ENCODE data around the gene ESRRA. TPM values are rescaled to one million over a fixed set of nuclear protein-coding genes. Genes with fewer than 3 reads are reported as not detected.

The ESRRA gene
- total RNA-seq (2014; rRNA removed; shearing (Covaris generic)) (38.6 and 41.9 TPM in 2 replicates), polyA plus RNA-seq (2016; fragmentation: Nextera tagmentation; extraction: Ambion mirVana) (17.2 and 18.1 TPM in 2 replicates)

DNA sequence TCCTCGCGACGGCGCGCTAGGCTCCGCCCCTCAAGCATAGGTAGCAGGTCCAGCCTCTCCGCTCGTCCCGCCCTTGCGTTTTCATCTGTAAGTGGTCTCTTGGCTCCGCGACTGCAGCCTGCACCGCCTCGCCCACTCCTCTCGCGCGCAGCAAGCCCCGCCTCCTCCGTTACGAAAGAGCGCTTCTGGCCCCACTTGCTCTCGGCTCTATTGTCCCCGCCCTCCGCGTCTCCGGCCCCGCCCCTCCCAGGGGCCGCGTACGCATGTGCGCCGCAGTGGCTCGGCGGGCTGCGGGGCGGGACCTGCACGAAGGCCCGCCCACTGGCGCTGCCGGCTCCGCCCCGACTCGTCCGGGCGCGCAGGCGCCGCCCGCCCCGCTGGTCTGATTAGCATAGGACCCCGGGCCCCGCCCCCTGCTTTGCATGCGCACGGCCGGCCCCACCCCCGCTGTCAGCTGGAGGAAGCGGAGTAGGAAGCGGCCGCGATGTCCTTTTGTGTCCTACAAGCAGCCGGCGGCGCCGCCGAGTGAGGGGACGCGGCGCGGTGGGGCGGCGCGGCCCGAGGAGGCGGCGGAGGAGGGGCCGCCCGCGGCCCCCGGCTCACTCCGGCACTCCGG, at the start of gene ESRRA:
ESRRA (plus strand) TSS at position 450 of the 616 bp plus-strand sequence. CDS start 1,656 bp downstream, outside the sequence.
- peak within 1 kb of the TSS; percentile 87 for H3K4me3 ChIP-seq
- H3K9ac ChIP-seq, result peak within 1 kb of the TSS; percentile 79
- H3K9me2 ChIP-seq (ENCODE audit: insufficient read depth), result no peaks in the 10 kb centered on the region
- TF ChIP-seq EZH2phosphoT487 (IDR thresholded peaks at IDR 0.05; ENCODE audit: insufficient read depth, low read depth) (no peak), EZH2 (IDR thresholded peaks at IDR 0.05; ENCODE audit: insufficient read depth, poor library complexity, severe bottlenecking) (no peak)
- H3K9me3 ChIP-seq (ENCODE audit: low read depth), result no peaks in the 10 kb centered on the region
- no peaks in the 10 kb centered on the region for H3K27me3 ChIP-seq (replicated peaks; ENCODE audit: insufficient read depth)
- 0 out of 2 replicates have a peak, but pooled peaks cover 11% of the 10 kb centered on the region for H3F3A ChIP-seq (ENCODE audit: insufficient read depth)
- in situ Hi-C loops (cut with MboI), result no loop called here
- peak within 1 kb of the TSS; percentile 78 for H2AFZ ChIP-seq
- peaks cover 10% of the 10 kb centered on the region for H3K4me1 ChIP-seq (ENCODE audit: insufficient read depth)
- H3K79me2 ChIP-seq (ENCODE audit: insufficient read depth), result peaks cover 22% of the 10 kb centered on the region; the same call in 1 of the 2 replicates
- peak; percentile 100 for DNase-seq
- H3K4me2 ChIP-seq (ENCODE audit: unreplicated experiment), result peak within 1 kb of the TSS; percentile 88
- H4K20me1 ChIP-seq (ENCODE audit: insufficient read depth), result no peaks in the 10 kb centered on the region
- WGBS, 2 experiments (ENCODE audit: low coverage in 1 of 2, low lambda C conversion rate in 2 of 2, missing lambda C conversion rate in 2 of 2), result 2 to 4% methylated on average over 32 to 51 of the region's 81 CpGs
- H3K36me3 ChIP-seq (ENCODE audit: low read depth), result no peaks in the 10 kb centered on the region
- H3K27ac ChIP-seq, result peak within 1 kb of the TSS; percentile 81

DNA sequence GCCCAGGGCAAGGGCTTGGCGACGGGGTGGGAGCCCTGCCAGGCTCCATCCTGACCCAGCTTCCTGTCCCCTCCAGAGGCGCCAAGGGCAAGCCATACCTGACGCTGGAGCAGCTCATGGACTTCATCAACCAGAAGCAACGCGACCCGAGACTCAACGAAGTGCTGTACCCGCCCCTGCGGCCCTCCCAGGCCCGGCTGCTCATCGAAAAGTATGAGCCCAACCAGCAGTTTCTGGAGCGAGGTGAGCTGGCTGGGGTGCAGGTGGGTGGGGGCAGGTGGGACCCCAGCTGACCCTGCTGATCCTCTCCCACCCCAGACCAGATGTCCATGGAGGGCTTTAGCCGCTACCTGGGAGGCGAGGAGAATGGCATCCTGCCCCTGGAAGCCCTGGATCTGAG, 49.0 kb upstream of the ESRRA start:
- Histone ChIP-seq H4K20me1 (ENCODE audit: insufficient read depth) (no peaks in the 10 kb centered on the region), H2AFZ (no peak overlapping the region), H3K9me3 (ENCODE audit: low read depth) (no peaks in the 10 kb centered on the region), H3K9me2 (ENCODE audit: insufficient read depth) (no peaks in the 10 kb centered on the region), H3K27me3 (replicated peaks; ENCODE audit: insufficient read depth) (no peaks in the 10 kb centered on the region), H3K4me2 (ENCODE audit: unreplicated experiment) (no peak overlapping the region), H3K4me1 (ENCODE audit: insufficient read depth) (peaks cover 11% of the 10 kb centered on the region; the same call in 1 of the 2 replicates), H3K9ac (no peak overlapping the region), H3K79me2 (ENCODE audit: insufficient read depth) (peaks cover 29% of the 10 kb centered on the region), H3F3A (ENCODE audit: insufficient read depth) (no peaks in the 10 kb centered on the region), H3K4me3 (no peak overlapping the region), H3K27ac (no peak overlapping the region), H3K36me3 (ENCODE audit: low read depth) (no peaks in the 10 kb centered on the region; the same call in 1 of the 2 replicates)
- no peak for DNase-seq
- TF ChIP-seq EZH2phosphoT487 (IDR thresholded peaks at IDR 0.05; ENCODE audit: insufficient read depth, low read depth) (no peak), EZH2 (IDR thresholded peaks at IDR 0.05; ENCODE audit: insufficient read depth, poor library complexity, severe bottlenecking) (no peak)
- in situ Hi-C loops (cut with MboI), result no loop called here
- 93 to 97% methylated on average over 11 to 15 of the region's 15 CpGs for WGBS, 2 experiments (ENCODE audit: low coverage in 1 of 2, low lambda C conversion rate in 2 of 2, missing lambda C conversion rate in 2 of 2)

- Histone ChIP-seq H3K9me3 (ENCODE audit: low read depth) (no peaks in the 10 kb centered on the region), H4K20me1 (ENCODE audit: insufficient read depth) (no peaks in the 10 kb centered on the region), H3K9me2 (ENCODE audit: insufficient read depth) (no peaks in the 10 kb centered on the region), H3K36me3 (ENCODE audit: low read depth) (peaks cover 7% of the 10 kb centered on the region; the same call in 1 of the 2 replicates), H2AFZ (no peak overlapping the region), H3K79me2 (ENCODE audit: insufficient read depth) (peaks cover 10% of the 10 kb centered on the region), H3K4me1 (ENCODE audit: insufficient read depth) (0 out of 2 replicates have a peak, but pooled peaks cover 3% of the 10 kb centered on the region), H3K4me2 (ENCODE audit: unreplicated experiment) (no peak overlapping the region), H3K27ac (no peak overlapping the region), H3K9ac (no peak overlapping the region), H3F3A (ENCODE audit: insufficient read depth) (no peaks in the 10 kb centered on the region), H3K27me3 (replicated peaks; ENCODE audit: insufficient read depth) (no peaks in the 10 kb centered on the region), H3K4me3 (no peak overlapping the region)
- in situ Hi-C loops (cut with MboI), result no loop called here
- TF ChIP-seq EZH2 (IDR thresholded peaks at IDR 0.05; ENCODE audit: insufficient read depth, poor library complexity, severe bottlenecking), result no peak
- WGBS, 2 experiments (ENCODE audit: low coverage in 1 of 2, low lambda C conversion rate in 2 of 2, missing lambda C conversion rate in 2 of 2), result 90 to 93% methylated on average over 20 to 24 of the region's 24 CpGs
- DNase-seq, result no peak
Measured at GRCh38 chr11:64258356-64258755, 47.0 kb upstream of the ESRRA start.

DNA sequence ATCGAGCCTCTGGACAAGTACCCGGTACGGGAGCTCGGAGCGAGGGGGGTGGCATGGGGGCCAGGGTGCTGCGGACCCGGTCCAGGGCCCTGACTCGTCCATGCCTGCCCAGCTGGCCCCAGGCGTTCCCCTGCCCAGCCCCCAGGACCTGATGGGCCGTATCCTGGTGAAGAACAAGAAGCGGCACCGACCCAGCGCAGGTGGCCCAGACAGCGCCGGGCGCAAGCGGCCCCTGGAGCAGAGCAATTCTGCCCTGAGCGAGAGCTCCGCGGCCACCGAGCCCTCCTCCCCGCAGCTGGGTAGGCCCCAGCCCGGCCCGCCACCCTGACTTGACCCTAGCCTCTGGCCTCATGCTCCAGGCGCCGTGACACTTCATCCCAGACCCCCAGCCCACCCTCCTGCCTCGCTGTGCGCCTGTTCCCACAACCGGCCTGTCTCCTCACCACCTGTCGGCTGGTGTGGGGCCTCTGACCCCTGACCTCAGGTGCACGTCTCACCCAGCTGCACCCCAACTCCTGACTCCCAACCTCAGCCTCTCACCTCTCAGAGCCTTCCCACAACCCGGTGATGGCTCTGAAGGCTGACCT, 46.3 kb upstream of the ESRRA start:
- Histone ChIP-seq H4K20me1 (ENCODE audit: insufficient read depth) (no peaks in the 10 kb centered on the region), H3K36me3 (ENCODE audit: low read depth) (peaks cover 7% of the 10 kb centered on the region; the same call in 1 of the 2 replicates), H3K9me2 (ENCODE audit: insufficient read depth) (no peaks in the 10 kb centered on the region), H3K27ac (no peak overlapping the region), H3K9ac (no peak overlapping the region), H2AFZ (no peak overlapping the region), H3F3A (ENCODE audit: insufficient read depth) (no peaks in the 10 kb centered on the region), H3K9me3 (ENCODE audit: low read depth) (no peaks in the 10 kb centered on the region), H3K4me1 (ENCODE audit: insufficient read depth) (no peaks in the 10 kb centered on the region), H3K4me3 (no peak overlapping the region), H3K27me3 (replicated peaks; ENCODE audit: insufficient read depth) (no peaks in the 10 kb centered on the region), H3K79me2 (ENCODE audit: insufficient read depth) (peaks cover 3% of the 10 kb centered on the region), H3K4me2 (ENCODE audit: unreplicated experiment) (no peak overlapping the region)
- no peak for DNase-seq
- TF ChIP-seq EZH2phosphoT487 (IDR thresholded peaks at IDR 0.05; ENCODE audit: insufficient read depth, low read depth) (no peak), EZH2 (IDR thresholded peaks at IDR 0.05; ENCODE audit: insufficient read depth, poor library complexity, severe bottlenecking) (no peak)
- in situ Hi-C loops (cut with MboI), result no loop called here
- 99% methylated on average over 18 to 24 of the region's 32 CpGs for WGBS, 2 experiments (ENCODE audit: low coverage in 1 of 2, low lambda C conversion rate in 2 of 2, missing lambda C conversion rate in 2 of 2)

All from GM23248 (cell line).